Ovary (tissue), 9 donors: ENCODE data around the gene GRM8. TPM values are rescaled to one million over a fixed set of nuclear protein-coding genes. Genes with fewer than 3 reads are reported as not detected.

ENCODE experiments used
- DNase-seq, 5 donors: peaks; one replicate each; pipeline ENCODE4 v3.0.0-alpha.2; 2019 to 2020
- H3K27ac ChIP-seq, 2 donors: fragments of 200-600 bp; one replicate each; pipeline versions ENCODE4 v1.5.1 to v1.8.0; 2019 to 2022
- H3K27me3 ChIP-seq: fragments of 200-600 bp; one replicate; pipeline ENCODE4 v1.8.0; 2022
- H3K36me3 ChIP-seq: fragments of 200-600 bp; sonication (generic); one replicate; pipeline ENCODE4 v1.5.1; 2019
- H3K4me1 ChIP-seq: one replicate; pipeline ENCODE4 v1.8.1; 2013; ENCODE audit warnings: mild to moderate bottlenecking, moderate library complexity; ENCODE audit not compliant: insufficient read depth
- H3K4me3 ChIP-seq: fragments of 200-600 bp; sonication (generic); one replicate; pipeline ENCODE4 v1.5.1; 2017
- H3K9me3 ChIP-seq, 2 donors: fragments of 200-600 bp in 1 of 2; sonication (generic) in 1 of 2; one replicate each; pipeline versions ENCODE4 v1.5.1 to v1.8.1; 2013 to 2019; ENCODE audit warnings: mild to moderate bottlenecking in 1 of 2, moderate library complexity in 1 of 2
- CTCF ChIP-seq, 3 donors: fragments of 450-650 bp in 2 of 3; fragments of 200-600 bp in 1 of 3; IDR thresholded peaks; one replicate each; pipeline versions ENCODE4 v1.5.1 to v1.8.0; 2016 to 2022; ENCODE audit warnings: antibody characterized with exemption in 3 of 3, mild to moderate bottlenecking in 1 of 3
- EP300 ChIP-seq: sonication (generic); formaldehyde crosslinking; IDR thresholded peaks from one replicate; pipeline ENCODE4 v1.6.1; 2017; ENCODE audit warnings: antibody characterized with exemption
- POLR2A ChIP-seq: fragments of 450-650 bp; IDR thresholded peaks from one replicate; pipeline ENCODE4 v1.6.1; 2017; ENCODE audit warnings: antibody characterized with exemption, mild to moderate bottlenecking, moderate library complexity
- whole genome bisulfite sequencing, 3 donors: extraction: QIAGEN DNeasy Blood & Tissue Kit in 1 of 3; methylation state at CpG; one replicate each; pipeline versions ENCODE4 v1.1.5 to v1.1.7; 2013 to 2017; 5-methylcytosine and 5-hydroxymethylcytosine counted together
- intact Hi-C, 4 donors: fragments of 100-400 bp; cut with DNase I; formaldehyde crosslinking; loops; one replicate each; pipeline versions ENCODE4 v1.11.0 to v1.15.1; 2022 to 2023
- polyA plus RNA-seq, 2 donors: library from polyadenylated mRNA; stranded (reverse); fragments of 200-250 nt in 1 of 2; fragments of 350-450 nt in 1 of 2; fragmentation: Illumina TruSeq in 1 of 2; extraction: RNeasy Lipid Tissue Mini Kit (QIAGEN cat#74804) in 1 of 2; gene quantifications; one replicate each; pipeline ENCODE4 v1.2.3, GENCODE V29; 2013 to 2014
- total RNA-seq, 7 donors: library from RNA; depleted of rRNA in 2 of 7; stranded (reverse); fragments of >200 nt in 2 of 7; fragmentation: NEBNext Ultra II Directional in 3 of 7; extraction: Animal tissue kit (Norgen Biotek cat#: 25700) in 3 of 7; gene quantifications; one replicate each; pipeline versions ENCODE4 v1.1.0 to v1.2.4, GENCODE V29; 2016 to 2023
- donor health status: DM: no; HTN: no; CAD: no; lungs with moderate emphysema.
- donor health status: DM: no; HTN: no; CAD: no.
- donor health status: Bipolar disorder and iron deficiency.
- donor health status: DM: yes; HTN: yes; CAD: no.
- donor health status: DM: no; HTN: no; CAD: no.
- donor health status: DM: yes; HTN: yes; CAD: no.

GRM8 gene
- total and polyA plus RNA-seq, 9 donors: 0.38 to 4.0 (median 1.0) TPM; not detected in 1

- Histone ChIP-seq H3K27me3 (no peaks in the 10 kb centered on the region), H3K27ac (no peak overlapping the region), H3K36me3 (no peaks in the 10 kb centered on the region), H3K4me3 (no peak overlapping the region), H3K4me1 (no peaks in the 10 kb centered on the region), H3K9me3 (no peaks in the 10 kb centered on the region)
- intact Hi-C loops: no loop called here
- TF ChIP-seq POLR2A: no peak
- no peak for TF ChIP-seq CTCF (IDR thresholded peaks at IDR 0.05)
- TF ChIP-seq EP300: no peak
- DNase-seq: no peak
- 74 to 76% (median 75%) methylated on average over 3 of the region's 3 CpGs for WGBS, 3 donors
Measured at GRCh38 chr7:126483972-126484371, 768.8 kb downstream of the GRM8 start.

GRCh38 chr7:126472825-126473224 lies 779.9 kb downstream of the GRM8 start:
- no peak for DNase-seq
- Histone ChIP-seq H3K36me3 (no peaks in the 10 kb centered on the region), H3K27me3 (no peaks in the 10 kb centered on the region), H3K9me3 (no peaks in the 10 kb centered on the region), H3K4me3 (no peak overlapping the region), H3K27ac (no peak overlapping the region), H3K4me1 (no peaks in the 10 kb centered on the region)
- intact Hi-C loops: no loop called here
- no peak for TF ChIP-seq EP300
- no peak for TF ChIP-seq POLR2A
- no peak for TF ChIP-seq CTCF (IDR thresholded peaks at IDR 0.05)

- no peak for TF ChIP-seq CTCF (IDR thresholded peaks at IDR 0.05)
- no peak for TF ChIP-seq POLR2A
- TF ChIP-seq EP300: no peak
- Histone ChIP-seq H3K4me1 (no peaks in the 10 kb centered on the region), H3K27ac (no peak overlapping the region), H3K4me3 (no peak overlapping the region), H3K27me3 (no peaks in the 10 kb centered on the region), H3K36me3 (no peaks in the 10 kb centered on the region), H3K9me3 (no peaks in the 10 kb centered on the region)
- WGBS, 3 donors: 46 to 48% (median 48%) methylated on average over 2 of the region's 2 CpGs
- no peak for DNase-seq
- intact Hi-C loops: no loop called here
Measured at GRCh38 chr7:126462405-126462804, 790.3 kb downstream of the GRM8 start.

- WGBS, 3 donors: 86 to 91% (median 90%) methylated on average over 2 of the region's 2 CpGs
Measured at GRCh38 chr7:126460664-126461063, 792.1 kb downstream of the GRM8 start.

More at GRCh38 chr7:126460664-126461063, 792.1 kb downstream of the GRM8 start:
- no peaks in the 10 kb centered on the region for H3K4me1 ChIP-seq
- DNase-seq: no peak
- no peak overlapping the region for H3K4me3 ChIP-seq
- no peak overlapping the region for H3K27ac ChIP-seq
- intact Hi-C loops: no loop called here
- no peaks in the 10 kb centered on the region for H3K9me3 ChIP-seq
- H3K36me3 ChIP-seq: no peaks in the 10 kb centered on the region
- TF ChIP-seq CTCF (IDR thresholded peaks at IDR 0.05): no peak
- no peak for TF ChIP-seq POLR2A
- TF ChIP-seq EP300: no peak
- H3K27me3 ChIP-seq: no peaks in the 10 kb centered on the region
